Epithelial cell of esophagus (primary cell): ENCODE measurements around the gene NAP1L5.

Experiments
- DNase-seq: peaks from one replicate; pipeline ENCODE4 v3.0.0; 2010; ENCODE audit warnings: low read depth
- H3K4me3 ChIP-seq: 2 replicates; pipeline ENCODE4 v1.5.1; 2011; ENCODE audit warnings: mild to moderate bottlenecking, low read length, control low read depth
- TF ChIP-seq, protein P1 (sequence below): IDR thresholded peaks from 2 replicates; pipeline ENCODE4 v1.5.1; 2011; ENCODE audit warnings: low read depth, mild to moderate bottlenecking, low read length, control low read depth, inconsistent platforms; ENCODE audit not compliant: insufficient read depth; ENCODE audit errors: missing control alignments

Gene NAP1L5, protein sequence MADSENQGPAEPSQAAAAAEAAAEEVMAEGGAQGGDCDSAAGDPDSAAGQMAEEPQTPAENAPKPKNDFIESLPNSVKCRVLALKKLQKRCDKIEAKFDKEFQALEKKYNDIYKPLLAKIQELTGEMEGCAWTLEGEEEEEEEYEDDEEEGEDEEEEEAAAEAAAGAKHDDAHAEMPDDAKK

DNA sequence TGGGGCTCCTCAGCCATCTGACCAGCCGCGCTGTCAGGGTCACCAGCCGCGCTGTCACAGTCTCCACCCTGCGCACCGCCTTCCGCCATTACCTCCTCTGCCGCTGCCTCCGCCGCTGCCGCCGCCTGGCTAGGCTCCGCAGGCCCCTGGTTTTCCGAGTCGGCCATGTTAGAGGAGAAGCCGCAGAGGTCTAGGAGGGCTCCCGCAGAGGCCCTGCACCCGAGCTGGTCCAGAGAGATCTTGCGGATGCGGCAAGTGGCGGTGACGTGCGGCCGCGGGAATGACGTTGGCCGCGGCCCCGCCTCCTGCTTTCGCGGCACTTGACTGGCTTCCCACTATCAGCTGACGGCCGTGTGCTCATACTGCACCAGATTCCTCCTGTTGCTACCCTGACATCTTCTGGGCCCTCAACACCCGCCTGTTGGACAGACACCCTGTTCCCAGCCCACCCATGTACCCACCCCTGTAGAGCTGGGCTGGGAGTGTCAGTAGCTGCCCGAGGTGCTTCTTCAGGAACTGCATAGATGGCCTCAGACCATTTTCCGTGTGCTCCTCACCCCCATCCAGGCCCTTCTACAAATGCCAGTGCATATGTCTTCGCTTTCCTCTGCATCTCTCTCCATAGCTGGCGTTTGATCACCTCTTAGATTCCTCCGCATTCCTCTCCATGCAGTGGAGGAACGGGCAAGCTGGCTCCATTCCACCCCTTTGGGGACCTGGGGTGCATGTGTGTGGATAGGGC is at the start of gene NAP1L5:
Gene NAP1L5, minus strand, starts transcription at position 242 of the 742 bp plus-strand sequence. Its CDS starts 75 bp downstream, at position 167.
- TF ChIP-seq, protein P1, sequence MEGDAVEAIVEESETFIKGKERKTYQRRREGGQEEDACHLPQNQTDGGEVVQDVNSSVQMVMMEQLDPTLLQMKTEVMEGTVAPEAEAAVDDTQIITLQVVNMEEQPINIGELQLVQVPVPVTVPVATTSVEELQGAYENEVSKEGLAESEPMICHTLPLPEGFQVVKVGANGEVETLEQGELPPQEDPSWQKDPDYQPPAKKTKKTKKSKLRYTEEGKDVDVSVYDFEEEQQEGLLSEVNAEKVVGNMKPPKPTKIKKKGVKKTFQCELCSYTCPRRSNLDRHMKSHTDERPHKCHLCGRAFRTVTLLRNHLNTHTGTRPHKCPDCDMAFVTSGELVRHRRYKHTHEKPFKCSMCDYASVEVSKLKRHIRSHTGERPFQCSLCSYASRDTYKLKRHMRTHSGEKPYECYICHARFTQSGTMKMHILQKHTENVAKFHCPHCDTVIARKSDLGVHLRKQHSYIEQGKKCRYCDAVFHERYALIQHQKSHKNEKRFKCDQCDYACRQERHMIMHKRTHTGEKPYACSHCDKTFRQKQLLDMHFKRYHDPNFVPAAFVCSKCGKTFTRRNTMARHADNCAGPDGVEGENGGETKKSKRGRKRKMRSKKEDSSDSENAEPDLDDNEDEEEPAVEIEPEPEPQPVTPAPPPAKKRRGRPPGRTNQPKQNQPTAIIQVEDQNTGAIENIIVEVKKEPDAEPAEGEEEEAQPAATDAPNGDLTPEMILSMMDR: no peak
- peak; percentile 49 for DNase-seq
- peak within 1 kb of the TSS; percentile 57 for H3K4me3 ChIP-seq

DNA sequence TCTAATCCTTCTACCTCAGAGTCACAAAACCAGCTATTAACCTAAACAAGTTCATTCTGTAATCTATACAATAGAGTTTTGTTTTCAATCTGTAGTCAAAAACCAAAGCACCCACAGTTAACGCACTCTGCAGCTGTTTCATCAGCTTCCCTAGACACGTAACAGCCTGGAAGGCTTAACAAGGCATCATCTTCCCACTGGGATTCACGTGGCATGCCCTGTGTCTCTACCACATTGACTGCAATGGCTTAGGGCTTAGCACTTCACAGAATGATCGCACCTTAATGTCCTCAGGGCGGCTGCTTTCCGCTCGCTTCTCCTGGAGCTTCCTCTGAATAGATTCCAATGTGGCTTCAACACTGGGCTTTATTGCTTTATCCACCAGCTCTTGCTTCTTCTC is 49.7 kb upstream of the NAP1L5 start:
- DNase-seq: no peak
- no peak overlapping the region for H3K4me3 ChIP-seq
- TF ChIP-seq, protein P1: no peak

DNA sequence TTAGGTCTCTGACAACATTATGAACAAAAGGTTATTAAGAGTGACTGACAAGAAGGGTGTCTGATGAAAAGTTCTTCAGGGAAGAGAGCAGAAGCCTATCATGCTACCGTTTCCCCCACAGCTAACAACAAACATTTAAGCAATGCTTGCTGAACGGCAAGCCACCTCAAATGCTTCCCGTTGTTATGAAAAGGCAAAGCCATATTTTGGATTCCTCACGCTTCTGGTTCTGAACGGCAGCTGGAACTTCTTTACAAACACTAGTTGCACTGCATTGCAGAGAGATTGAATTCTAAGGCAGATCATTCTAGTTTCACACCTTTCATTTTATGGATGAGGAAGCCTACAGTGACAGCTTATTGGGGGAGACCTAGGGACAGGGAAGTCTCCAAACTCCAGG is 48.6 kb upstream of the NAP1L5 start:
- no peak overlapping the region for H3K4me3 ChIP-seq
- no peak for DNase-seq
- TF ChIP-seq, protein P1: no peak

DNA sequence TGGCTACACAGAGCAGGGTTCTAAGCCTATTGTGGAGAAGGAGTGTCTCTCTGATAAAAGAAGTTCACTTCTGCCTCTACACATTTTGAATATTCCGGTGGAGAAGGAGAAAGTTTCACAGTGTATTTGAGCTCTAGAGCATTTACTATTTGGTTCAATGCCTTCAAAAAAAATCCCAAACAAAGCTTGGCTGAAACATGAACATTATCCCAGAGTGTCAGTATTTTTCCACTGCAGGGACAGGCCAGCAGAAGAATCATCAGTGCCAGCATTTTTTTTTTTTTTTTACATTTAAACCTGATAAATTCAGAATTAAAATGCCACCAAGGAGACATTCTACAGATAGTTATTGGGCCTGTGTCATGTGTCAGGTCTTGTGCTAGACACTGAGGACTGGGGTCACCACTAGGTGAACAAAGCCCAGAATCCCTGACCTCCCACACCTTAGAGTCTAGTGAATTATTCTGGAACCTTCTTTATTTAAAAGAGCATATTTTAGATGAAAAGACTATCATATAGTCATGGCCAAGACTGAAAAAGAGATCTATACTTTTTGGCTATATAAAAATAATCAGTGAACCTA is 48.0 kb upstream of the NAP1L5 start:
- no peak for DNase-seq
- no peak overlapping the region for H3K4me3 ChIP-seq
- TF ChIP-seq, protein P1: no peak

DNA sequence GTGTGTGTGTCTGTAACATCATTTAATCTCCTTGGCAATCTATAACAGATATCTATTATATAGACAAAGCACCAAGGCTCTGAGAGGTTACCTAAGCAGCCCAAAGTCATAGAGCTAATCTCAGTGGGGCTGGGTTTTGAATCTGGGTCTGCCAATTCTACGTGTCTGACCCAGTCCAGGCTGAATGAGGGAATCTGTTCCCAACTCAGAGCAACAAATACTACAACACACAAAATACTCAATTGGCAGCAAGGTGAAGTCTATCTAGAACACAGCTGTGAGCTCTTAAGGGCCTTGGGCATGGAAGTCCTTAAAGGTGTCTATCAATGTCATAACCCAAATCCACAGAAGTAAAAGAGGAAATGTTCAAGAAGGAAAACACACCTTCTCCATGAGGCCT is 47.5 kb upstream of the NAP1L5 start:
- DNase-seq: no peak
- TF ChIP-seq, protein P1: no peak
- H3K4me3 ChIP-seq: no peak overlapping the region

DNA sequence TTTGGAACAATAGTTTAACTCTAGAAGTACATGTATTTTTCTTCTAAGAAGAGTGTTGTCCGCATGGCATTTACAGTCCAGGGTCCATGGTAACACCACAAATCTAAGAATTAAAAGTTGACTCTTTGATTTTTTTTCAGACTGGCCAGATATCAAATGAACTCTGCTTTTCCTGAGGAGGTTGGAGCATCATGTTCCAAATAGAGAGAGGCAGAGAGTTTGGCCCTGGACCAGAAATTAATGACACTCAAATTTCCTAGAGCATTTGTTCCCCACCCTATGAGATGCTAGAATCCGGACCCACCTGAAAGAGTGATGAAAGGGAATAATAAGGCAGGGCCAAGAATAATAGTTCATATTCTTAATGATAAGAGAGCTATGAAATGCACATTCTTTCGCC is 47.0 kb upstream of the NAP1L5 start:
- no peak for DNase-seq
- TF ChIP-seq, protein P1: no peak
- no peak overlapping the region for H3K4me3 ChIP-seq
